Lower leg skin (tissue), 3 donors: ENCODE measurements around the gene DNAH11.

Experiments used
- POLR2A ChIP-seq, 2 donors: fragments of 450-650 bp; IDR thresholded peaks; one replicate each; pipeline ENCODE4 v1.6.1; 2016 to 2017; ENCODE audit warnings: antibody characterized with exemption in 2 of 2, mild to moderate bottlenecking in 1 of 2, moderate library complexity in 1 of 2
- TF ChIP-seq, protein P1 (sequence below), 3 donors: fragments of 450-650 bp; IDR thresholded peaks; one replicate each; pipeline ENCODE4 v1.5.1; 2016; ENCODE audit warnings: antibody characterized with exemption in 3 of 3, mild to moderate bottlenecking in 3 of 3, moderate library complexity in 2 of 3

DNA sequence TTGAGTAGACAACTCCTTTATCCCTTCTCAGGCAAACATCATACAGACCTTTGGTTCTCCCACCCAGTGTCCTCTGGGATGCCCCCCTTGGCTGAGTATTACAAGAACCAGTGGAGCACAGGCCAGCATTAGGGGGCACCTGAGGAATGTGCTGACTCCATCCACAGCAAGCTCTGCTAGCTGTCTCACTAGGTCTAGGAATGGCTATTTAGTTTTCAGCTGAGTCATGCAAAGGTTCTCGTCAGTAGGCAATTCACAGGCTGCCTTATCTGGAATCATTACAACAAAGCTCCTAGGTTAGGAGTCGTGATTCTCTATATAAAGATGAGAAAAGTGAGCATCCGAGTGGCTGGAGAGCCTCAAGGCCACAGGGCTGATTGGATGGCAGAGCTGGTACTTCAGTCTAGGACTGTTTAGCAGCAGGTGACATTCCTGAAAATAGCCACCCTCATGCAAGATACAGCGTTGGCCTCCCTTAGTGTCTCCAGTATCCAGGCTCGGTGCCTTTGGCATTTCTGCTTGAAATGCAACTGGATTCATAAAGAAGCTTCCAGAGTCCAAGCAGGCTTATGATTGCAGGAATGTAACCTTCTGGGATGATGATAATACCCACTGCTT is 327.1 kb downstream of the DNAH11 start:
- TF ChIP-seq POLR2A (IDR thresholded peaks at IDR 0.05) = no peak
- TF ChIP-seq, protein P1, sequence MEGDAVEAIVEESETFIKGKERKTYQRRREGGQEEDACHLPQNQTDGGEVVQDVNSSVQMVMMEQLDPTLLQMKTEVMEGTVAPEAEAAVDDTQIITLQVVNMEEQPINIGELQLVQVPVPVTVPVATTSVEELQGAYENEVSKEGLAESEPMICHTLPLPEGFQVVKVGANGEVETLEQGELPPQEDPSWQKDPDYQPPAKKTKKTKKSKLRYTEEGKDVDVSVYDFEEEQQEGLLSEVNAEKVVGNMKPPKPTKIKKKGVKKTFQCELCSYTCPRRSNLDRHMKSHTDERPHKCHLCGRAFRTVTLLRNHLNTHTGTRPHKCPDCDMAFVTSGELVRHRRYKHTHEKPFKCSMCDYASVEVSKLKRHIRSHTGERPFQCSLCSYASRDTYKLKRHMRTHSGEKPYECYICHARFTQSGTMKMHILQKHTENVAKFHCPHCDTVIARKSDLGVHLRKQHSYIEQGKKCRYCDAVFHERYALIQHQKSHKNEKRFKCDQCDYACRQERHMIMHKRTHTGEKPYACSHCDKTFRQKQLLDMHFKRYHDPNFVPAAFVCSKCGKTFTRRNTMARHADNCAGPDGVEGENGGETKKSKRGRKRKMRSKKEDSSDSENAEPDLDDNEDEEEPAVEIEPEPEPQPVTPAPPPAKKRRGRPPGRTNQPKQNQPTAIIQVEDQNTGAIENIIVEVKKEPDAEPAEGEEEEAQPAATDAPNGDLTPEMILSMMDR (IDR thresholded peaks at IDR 0.05) = no peak
